A172 (cell line): ENCODE data around the gene ATL1. TPM values are rescaled to one million over a fixed set of nuclear protein-coding genes. Genes with fewer than 3 reads are reported as not detected.
"Not testable (repeated sequence)": the region's sequence is repeated elsewhere in the genome, so short reads cannot be mapped to it uniquely, and the experiment has no call there.

Experiments used
- DNase-seq: peaks from one replicate; pipeline ENCODE4 v3.0.0-alpha.2; 2015; ENCODE audit warnings: low spot score
- total RNA-seq: library from RNA; depleted of rRNA; stranded (reverse); fragments of >200 nt; shearing (Covaris generic); gene quantifications from 2 replicates; pipeline ENCODE4 v1.2.3, GENCODE V29; 2014

ATL1 gene
- total RNA-seq, 1 experiment from 2014 or later: 14.0 TPM

DNA sequence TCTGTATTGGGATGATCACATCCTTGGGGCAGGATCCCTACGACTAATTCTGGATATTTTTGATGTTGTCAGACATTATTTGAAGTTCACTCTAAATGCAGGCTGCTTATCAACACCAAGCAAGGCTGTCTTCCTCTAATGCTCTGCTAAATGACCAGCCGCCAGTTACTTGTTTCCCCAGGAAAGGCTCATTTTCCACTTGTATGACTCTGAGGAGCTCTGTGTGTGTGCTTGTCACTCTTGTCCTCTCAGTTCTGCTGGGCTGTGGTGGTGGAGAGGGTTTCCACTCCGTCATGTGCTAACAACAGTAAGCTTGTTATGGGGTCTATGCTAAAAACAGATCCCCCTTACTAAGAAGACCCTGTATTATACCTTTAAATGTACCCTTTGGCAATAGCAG is 42.1 kb downstream of the ATL1 start:
- no peak for DNase-seq

DNA sequence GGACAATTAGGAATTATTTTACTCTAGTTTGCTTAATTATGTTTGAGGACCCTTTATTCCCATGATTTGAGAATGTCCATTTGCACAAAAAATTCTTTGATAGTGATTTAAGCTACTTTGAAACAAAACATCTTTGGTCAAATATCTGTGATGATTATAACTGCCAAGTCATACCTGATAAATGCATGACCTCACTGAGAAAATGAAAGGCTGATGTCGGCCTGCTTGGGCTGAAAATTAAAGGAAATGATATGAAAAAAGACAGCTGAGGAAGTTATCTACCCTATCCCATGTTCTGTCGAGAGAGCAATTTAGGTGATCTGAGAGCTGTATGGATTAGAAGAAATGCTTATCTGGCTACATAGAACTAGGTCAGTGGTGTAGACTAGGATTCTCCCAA is 43.6 kb downstream of the ATL1 start:
- DNase-seq: no peak

DNA sequence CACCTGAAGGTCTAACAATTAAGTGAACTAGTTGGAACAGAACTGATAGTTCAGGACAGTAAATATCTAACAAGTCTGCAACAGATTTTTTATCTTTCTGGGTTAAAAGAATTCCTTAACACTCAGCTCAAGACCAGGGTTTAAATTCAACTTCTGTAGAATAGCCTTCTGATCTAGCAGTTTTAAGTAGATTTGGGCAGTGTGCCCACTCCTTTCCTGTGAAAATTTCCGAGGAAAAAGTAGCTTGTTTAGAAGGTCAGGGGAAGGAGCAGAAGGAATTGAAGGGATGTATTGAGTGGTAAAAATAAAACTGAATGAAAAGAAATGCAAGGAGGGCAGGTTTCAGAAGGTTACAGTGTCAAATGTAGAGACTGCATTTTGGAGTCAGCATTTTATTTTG is 45.8 kb downstream of the ATL1 start:
- no peak for DNase-seq

DNA sequence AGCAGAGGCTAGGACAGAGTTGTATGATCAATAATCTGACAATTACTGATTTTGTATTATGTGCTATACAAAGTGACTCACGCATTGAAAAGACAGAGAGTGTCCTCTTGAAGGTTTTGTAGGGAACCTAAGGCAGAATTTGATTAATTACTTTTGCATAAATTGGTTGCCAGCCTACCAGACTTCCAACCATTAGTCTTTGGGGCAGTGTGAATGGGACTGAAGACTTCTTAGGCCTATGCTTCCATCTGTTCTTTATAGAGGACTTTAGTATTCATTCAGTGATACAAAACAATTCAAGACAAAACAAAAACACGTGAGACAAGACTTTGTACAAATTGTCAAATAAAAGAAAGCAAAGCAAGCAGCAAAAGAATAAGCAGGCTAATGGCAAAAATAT is 46.5 kb downstream of the ATL1 start:
- no peak for DNase-seq

DNA sequence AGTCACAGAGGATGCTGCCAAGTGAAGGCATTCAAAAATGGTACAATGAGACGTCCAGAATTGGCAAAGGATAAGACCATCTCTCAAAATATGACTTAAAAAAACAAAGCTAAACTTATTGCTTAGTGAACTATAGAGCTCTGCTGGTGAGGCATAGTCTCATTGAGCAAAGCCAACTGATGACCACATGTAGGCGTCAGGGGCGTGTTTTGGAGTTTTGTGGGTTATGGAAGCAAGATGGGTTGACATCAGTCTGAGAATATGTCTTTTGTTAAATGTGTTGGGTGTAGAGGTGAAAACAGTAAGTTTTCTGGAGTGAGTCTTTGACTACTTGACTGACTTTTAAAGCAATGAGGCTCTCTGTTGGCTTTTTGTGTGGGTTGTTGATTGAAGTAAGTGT is 47.2 kb downstream of the ATL1 start:
- DNase-seq: no peak

DNA sequence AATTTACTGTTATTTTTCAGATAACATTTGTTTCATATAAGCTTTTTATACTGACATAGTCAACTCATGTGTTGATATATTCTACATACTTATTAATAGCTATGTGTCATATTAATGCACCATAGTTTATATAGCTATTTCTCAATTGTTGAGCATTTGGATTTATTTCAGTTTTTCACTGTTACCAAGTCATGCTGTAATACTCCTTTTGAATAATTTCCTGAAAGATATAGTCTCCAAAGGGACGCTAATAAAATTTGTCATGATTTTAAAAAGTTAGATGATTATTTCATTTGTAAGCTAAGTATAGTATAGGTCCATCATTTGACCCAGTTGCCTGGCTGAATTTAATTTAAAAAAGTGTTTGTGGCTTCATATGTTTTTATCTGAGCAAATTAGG is 47.8 kb downstream of the ATL1 start:
- DNase-seq: no peak

DNA sequence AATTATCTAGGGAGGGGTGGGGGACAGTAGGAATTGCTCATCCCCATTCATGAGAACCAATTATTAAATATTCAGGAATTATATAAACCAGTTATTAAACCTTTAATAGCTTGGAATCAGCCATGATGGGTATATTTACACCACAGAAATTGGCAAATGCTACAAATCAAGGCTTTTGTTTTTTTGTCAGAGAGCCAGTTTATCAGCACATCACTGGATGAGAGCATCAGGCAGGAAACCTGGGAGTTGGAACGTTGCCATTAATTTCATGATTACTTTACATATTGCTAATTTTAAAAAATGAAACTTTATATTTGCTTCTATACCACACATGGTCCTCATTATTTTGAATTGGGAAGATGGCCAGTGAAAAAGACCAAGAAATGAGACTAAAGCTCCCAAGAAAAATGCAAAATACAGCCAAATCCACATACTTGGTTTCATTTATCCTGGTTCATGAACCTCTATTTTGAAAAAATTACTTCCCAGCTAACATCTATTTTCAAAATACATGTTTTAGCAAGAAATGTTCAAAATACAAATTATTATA is 48.4 kb downstream of the ATL1 start:
- no peak for DNase-seq

DNA sequence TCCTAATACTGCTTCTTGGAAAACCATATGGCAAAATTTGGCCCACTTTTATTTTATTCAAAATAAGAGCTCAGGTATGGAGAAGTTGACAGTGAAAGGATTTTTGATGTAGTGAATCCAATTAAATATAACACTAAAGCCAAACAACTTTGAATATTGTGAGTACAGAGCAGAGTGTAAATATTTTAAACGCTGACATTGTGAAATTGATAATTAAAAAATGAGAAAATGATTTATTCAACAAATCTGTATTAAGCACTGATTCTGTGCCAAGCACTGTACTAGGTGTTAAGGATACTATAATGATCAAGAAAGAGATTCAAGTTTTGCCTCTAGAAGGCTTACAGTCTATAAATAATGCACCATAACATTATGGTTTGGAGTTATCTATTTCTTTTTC is 50.5 kb downstream of the ATL1 start:
- no peak for DNase-seq

DNA sequence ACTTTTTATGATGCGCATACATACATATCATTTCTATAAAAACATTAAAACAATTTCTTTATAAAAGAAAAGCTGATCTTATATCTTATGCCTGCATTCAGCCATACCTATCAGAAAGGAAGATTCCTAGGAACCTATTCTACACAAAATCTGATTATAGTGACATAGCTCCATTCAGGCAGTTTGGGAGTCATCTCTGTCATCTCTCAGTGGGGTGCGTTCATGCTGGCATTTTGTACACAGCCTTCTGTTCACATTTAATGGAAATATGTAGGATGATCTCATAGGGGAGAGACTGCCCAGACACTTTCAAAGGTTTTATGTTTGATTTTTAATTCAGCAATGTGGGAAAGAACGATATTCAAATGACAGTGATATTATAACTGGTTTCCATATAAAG is 52.9 kb downstream of the ATL1 start:
- DNase-seq: no peak

DNA sequence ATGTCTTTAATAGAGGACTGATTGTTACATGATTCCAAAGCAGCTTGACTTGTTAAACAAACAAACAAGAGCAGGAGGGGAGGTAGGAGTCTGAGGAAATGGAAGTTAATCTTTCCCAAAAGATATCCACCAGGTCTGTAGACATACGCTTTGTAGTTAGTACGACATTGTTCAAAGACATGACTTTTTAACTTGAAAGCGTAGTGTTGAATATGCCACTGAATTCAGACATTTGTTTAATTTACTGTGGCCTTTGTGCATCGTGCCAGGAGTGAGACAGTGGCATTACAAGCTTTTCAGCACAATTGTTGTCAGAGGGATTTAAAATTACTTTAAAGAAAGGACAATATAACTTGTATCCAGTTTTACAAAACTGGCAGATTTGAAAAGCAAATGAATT is 55.1 kb downstream of the ATL1 start:
- DNase-seq: no peak

DNA sequence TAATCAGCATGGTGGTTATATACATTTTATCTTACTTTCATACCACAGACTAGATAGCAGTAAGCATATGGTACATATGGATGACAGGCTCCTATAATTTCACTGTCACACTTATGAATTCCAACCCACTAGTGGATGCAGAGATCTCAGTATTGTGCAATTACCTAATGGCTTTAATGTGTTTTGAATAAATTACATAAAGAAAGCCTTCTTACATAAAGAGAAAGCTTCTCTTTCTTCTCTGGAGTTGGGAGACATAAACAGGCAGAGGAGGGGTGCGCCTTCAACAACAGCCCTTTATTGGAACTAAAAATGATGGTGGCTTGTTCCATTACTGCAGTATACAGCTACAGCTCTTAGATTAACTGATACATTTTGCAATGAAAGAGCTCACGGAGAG is 55.6 kb downstream of the ATL1 start:
- no peak for DNase-seq

DNA sequence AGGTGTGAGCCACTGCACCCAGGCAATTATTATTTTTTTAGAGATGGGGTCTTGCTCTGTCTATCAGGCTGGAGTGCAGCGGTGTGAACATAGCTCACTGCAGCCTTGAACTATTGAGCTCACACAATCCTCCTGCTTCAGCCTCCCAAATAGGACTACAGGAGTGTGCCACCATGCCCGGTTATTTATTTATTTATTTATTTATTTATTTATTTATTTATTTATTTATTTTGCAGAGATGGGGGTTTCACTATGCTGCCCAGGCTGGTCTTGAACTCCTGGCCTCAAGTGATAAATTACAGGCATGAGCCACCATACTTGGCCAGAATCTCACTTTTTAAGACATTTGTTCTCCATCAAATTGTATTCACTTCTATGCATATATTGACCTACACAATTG is 56.3 kb downstream of the ATL1 start:
- no peak for DNase-seq

DNA sequence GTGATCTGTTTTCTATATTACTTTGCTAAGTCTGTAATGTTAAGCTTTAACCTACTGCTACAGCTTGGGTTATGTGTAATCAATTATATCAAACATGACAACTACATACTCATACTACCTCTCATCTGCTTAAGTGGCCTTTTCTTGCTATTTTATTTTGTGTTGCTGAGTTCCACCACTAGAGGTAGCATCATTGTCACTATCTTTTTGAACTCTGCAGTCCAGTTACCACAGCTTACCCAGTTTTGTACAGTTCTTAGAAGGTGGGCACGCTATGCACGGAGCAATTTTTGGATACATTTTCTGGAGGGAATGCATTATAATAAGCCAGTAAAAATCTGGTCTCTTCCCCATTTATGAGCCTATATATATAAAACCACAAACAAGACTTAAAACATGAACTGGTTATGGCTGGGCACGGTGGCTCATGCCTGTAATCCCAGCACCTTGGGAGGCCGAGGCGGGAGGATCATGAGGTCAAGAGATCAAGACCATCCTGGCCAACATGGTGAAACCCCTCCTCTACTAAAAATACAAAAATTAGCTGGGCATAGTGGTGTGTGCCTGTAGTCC is 59.7 kb downstream of the ATL1 start:
- peak; percentile 14 for DNase-seq

DNA sequence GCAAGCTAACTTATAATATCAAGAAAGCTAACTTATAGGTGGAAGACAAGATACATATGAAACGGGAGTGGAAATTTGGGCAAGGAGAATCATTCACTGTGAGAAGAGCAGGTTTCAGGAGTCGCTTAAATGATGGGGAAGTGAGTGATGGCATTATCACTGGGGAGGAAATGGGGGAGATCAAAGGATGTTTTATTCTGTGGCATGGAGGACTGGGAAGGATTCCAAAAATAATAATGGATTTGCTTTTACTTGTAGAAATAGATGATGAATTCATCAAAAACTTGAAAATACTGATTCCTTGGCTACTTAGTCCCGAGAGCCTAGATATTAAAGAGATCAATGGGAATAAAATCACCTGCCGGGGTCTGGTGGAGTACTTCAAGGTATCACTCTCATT is 60.4 kb downstream of the ATL1 start:
- no peak for DNase-seq

DNA sequence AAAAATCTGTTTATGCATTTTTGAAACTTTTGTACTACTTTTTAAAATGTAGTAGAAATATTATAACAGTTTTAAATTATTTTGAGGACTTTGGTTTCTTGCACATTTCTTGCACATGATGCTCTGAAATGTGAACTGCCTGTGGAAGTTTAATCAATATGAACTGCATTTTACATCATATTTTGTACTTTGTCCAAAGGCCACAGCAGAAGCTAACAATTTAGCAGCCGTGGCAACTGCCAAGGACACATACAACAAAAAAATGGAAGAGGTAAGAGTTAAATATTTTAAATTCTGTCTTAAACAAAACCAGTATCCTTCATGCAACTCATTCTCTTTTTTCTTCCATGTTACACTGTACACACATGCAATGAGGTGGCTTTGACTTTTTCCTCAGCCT is 63.0 kb downstream of the ATL1 start:
- DNase-seq: no peak

DNA sequence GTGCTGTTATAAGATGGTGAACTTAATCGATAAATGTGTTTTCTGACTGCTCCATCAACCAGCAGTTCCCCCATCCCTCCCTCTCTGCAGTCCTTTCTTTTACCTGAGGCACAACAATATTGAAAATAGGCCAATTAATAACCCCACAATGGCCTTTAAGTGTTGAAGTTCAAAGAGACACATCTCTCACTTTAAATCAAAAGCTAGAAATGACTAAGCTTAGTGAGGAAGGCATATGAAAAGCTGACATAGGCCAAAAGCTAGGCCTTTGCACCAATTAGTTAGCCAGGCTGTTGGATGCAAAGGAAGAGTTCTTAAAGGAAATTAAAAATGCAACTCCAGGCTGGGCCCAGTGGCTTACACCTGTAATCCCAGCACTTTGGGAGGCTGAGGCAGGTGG is 64.5 kb downstream of the ATL1 start:
- DNase-seq: no peak

DNA sequence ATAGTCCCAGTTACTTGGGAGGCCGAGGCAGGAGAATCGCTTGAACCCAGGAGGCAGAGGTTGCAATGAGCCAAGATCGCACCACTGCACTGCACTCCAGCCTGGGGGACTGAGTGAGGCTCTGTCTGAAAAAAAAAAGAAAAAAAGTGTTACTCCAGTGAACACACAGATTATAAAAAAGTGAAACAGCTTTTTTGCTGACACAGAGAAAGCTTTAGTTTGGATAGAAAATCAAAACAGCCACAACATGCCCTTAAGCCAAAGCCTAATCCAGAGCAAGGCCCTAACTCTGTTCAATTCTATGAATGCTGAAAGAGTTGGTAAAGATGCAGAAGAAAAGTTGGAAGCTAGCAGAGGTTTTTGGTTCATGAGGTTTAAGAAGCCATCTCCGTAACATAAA is 65.0 kb downstream of the ATL1 start:
- not testable (repeated sequence) for DNase-seq

DNA sequence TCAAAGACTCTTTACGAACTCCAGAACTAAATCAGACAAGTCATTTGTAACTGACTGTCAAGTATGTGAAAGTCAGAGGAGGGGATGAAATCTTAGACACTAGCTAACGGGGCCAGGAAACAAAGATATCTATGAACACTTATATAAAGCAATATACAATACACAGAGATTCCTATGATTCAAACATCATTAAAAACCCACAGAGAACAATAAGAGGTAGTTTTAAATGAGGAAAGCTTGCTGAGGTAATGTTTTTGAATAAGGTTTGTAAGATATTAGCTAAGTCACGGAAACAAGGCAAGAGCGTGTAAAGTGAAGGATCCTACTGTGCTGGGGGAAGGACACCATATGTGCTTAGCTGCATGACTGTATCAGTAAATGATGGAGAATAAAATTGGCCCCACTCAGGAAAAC is 71.5 kb downstream of the ATL1 start:
- no peak for DNase-seq

DNA sequence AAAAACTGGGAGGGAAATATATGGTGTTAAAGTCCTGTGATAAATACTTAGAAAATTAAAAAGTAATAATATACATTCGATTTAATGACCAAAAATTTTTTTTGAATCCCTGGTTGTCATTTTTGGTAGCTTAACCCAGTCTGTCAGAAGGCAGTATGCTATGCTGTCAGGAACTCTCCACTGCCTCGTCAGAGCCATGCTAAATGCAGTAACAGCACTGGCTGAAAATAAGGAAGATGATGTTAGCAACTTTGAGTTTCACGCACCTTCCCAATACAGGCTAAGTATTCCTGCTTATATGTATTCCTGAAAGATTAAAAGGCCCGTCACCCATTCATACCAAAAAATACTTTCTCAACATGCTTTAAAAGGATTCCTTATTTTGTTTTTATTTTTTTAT is 74.0 kb downstream of the ATL1 start:
- DNase-seq: no peak

DNA sequence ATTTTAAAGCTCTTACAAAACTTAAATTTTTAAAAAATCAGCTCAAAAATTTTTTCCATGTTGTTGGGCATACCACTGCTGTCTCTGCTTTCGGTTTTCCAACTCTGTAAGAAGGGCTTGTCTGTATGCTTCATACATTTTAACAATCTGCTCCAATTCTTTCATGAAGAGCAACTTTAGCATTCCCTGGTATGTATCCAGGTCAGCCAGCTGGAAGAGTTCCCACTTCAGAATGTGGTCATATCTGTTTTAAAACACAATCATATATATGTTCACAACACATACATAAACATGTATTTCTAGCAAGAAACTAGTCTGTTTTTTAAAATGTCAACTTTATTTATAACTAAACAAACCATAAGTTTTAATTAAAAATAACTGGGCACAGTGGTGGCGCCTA is 75.2 kb downstream of the ATL1 start:
- DNase-seq: no peak

DNA sequence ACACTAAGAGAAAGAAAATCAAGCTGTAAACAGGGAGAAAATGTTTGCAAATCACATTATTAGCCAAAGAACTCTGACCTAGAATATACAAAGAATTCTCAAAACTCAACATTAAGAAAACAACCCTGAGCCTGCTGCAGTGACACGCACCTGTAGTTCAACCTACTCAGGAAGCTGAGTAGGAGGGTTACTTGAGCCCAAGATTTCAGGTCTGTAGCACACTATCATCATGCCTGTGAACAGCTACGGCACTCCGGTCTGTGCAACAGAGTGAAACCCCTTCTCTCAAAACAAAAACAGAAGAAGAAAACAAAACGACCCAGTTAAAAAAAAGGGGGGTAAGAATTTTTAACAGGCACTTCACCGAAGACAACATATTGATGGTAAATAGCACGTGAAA is 87.3 kb downstream of the ATL1 start:
- DNase-seq: no peak

DNA sequence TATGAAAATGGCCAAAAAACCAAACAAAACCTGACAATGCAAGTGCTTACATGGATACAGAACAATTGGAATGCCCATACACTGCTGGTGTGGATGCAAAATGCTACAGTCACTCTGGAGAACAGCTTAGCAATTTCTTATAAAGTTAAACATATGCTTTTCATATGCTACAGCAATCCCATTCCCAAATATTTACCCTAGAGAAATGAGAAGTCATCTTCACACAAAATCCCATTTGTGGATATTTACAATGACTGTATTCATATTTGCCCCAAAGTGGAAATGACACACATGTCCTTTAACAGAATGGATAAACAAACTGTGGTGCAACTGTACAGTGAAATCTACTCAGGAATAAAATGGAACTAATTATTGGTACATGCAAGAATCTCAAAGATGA is 87.8 kb downstream of the ATL1 start:
- no peak for DNase-seq

DNA sequence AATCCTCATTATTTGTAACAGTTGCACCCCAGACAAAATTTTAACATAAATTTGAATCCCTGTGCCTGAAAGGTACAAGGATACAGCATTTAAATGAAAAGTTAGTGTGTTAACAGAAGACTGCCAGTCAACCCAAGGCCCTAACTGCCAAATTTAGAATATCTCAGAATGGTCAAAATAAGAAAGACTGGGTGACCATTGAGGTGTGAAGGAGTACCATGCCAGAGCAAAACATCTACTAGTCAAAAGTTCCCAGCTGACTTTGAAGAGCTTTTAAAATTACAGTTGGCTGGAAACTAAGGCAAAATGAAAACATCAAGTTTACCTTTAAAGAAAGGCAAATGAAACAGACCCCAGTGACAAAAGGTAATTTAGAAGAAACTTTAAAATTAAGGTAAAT is 89.7 kb downstream of the ATL1 start:
- DNase-seq: no peak

DNA sequence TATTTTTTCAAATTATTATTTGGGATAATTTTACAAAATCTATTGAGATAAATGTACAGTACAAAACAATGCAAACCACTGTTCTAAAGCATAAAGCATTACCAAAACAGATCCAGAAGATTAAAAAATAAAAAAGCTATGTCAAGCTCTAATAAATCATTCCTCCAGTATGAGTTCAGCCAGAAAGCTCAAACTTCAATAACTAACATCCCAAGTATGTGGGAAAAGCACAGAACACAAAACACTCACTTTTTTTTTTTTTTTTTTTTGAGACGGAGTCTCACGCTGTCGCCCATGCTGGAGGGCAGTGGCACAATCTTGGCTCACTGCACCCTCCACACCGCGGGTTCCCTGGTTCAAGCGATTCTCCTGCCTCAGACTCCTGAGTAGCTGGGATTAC is 96.8 kb downstream of the ATL1 start:
- no peak for DNase-seq

DNA sequence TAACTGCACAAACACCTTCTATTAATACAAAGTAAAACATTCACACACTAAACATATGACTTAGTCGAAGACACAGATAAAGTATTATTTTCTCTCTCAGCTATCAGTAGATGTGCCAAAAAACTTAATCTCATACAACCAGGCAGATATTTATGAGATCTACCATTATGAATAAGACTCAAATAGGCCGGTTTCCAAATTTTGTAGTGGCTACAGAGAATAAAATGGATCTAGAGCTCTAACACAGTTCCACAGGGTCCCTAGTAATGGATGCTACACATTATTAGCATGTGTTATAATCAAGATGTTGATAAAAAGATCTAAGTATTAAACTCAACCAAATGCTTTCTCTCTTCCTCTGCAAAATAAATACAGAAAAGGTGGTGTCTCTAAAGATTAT is 97.8 kb downstream of the ATL1 start:
- no peak for DNase-seq
